WTC11 (cell line): ENCODE data around the gene ACTN1. TPM values are rescaled to one million over a fixed set of nuclear protein-coding genes. Genes with fewer than 3 reads are reported as not detected.

Experiments
- ATAC-seq: fragments of 200-7000 bp; cut with Tn5 transposase; 2 replicates; pipeline ENCODE4 v1.10.0; 2021; ENCODE audit warnings: mild to moderate bottlenecking, moderate library complexity
- CTCF ChIA-PET: fragments of 300-600 bp; sonication (Branson Sonifier 250); formaldehyde crosslinking; loops from one replicate; lab custom pipeline; 2021; ENCODE audit warnings: antibody characterized with exemption; lab: Charles Lee
- POLR2A ChIA-PET: fragments of 350-600 bp; sonication (Branson Sonifier 250); formaldehyde crosslinking; loops from one replicate; lab custom pipeline; 2021; ENCODE audit warnings: antibody characterized with exemption; lab: Charles Lee
- DNase-seq: peaks from one replicate; pipeline ENCODE4 v3.0.0; 2021; ENCODE audit warnings: low spot score
- H3K27ac Mint-ChIP-seq: 2 replicates; pipeline ENCODE4 v1.8.0; 2021; ENCODE audit warnings: mixed read lengths
- H3K27me3 Mint-ChIP-seq: 2 replicates; pipeline ENCODE4 v1.8.0; 2021; ENCODE audit warnings: low read depth, mild to moderate bottlenecking, moderate library complexity, mixed read lengths
- H3K36me3 Mint-ChIP-seq: 2 replicates; pipeline ENCODE4 v1.8.0; 2021; ENCODE audit warnings: mixed read lengths
- H3K4me1 Mint-ChIP-seq: 2 replicates; pipeline ENCODE4 v1.8.0; 2022; ENCODE audit warnings: mixed read lengths
- H3K4me3 Mint-ChIP-seq: 2 replicates; pipeline ENCODE4 v1.8.0; 2021; ENCODE audit warnings: mild to moderate bottlenecking, moderate library complexity, mixed read lengths
- H3K9me3 Mint-ChIP-seq: 2 replicates; pipeline ENCODE4 v1.8.0; 2021; ENCODE audit warnings: mixed read lengths
- ATF1 ChIP-seq: sonication (generic); formaldehyde crosslinking; IDR thresholded peaks from 2 replicates; pipeline ENCODE4 v1.8.1; 2023; ENCODE audit warnings: mild to moderate bottlenecking, moderate library complexity, missing genetic modification reagents
- CREB1 ChIP-seq: sonication (generic); formaldehyde crosslinking; IDR thresholded peaks from 2 replicates; pipeline ENCODE4 v1.8.0; 2023; ENCODE audit warnings: mild to moderate bottlenecking, missing genetic modification reagents
- CREM ChIP-seq: sonication (generic); formaldehyde crosslinking; IDR thresholded peaks from 2 replicates; pipeline ENCODE4 v1.8.1; 2022; ENCODE audit warnings: mild to moderate bottlenecking, missing genetic modification reagents, moderate library complexity
- JAZF1 ChIP-seq: fragments of 250-450 bp; sonication (Bioruptor Pico); IDR thresholded peaks from 2 replicates; pipeline ENCODE4 v1.9.0; 2021; ENCODE audit warnings: moderate library complexity, mild to moderate bottlenecking, inconsistent platforms
- KAT7 ChIP-seq: sonication (generic); formaldehyde crosslinking; IDR thresholded peaks from 2 replicates; pipeline ENCODE4 v1.8.1; 2023; ENCODE audit warnings: missing genetic modification reagents, mild to moderate bottlenecking, borderline replicate concordance
- NFE2L1 ChIP-seq: sonication (generic); formaldehyde crosslinking; IDR thresholded peaks from 2 replicates; pipeline ENCODE4 v1.8.1; 2023; ENCODE audit warnings: missing genetic modification reagents
- ZBTB21 ChIP-seq: sonication (generic); formaldehyde crosslinking; IDR thresholded peaks from 2 replicates; pipeline ENCODE4 v1.8.1; 2023; ENCODE audit warnings: mild to moderate bottlenecking, missing genetic modification reagents, borderline replicate concordance
- ZNF263 ChIP-seq: sonication (generic); formaldehyde crosslinking; IDR thresholded peaks from 2 replicates; pipeline ENCODE4 v1.8.1; 2022; ENCODE audit warnings: low read depth, mild to moderate bottlenecking, moderate library complexity, missing genetic modification reagents
- ZNF423 ChIP-seq: fragments of 250-450 bp; sonication (Bioruptor Pico); IDR thresholded peaks from 2 replicates; pipeline ENCODE4 v2.1.2; 2022; ENCODE audit warnings: mild to moderate bottlenecking, moderate library complexity
- total RNA-seq: library from RNA; stranded (reverse); gene quantifications from 3 replicates; pipeline ENCODE4 v1.2.3, GENCODE V29; 2021
- TF ChIP-seq, protein P1 (sequence below): sonication (generic); formaldehyde crosslinking; IDR thresholded peaks from 2 replicates; pipeline ENCODE4 v1.8.0; 2023; ENCODE audit warnings: missing genetic modification reagents, mild to moderate bottlenecking, borderline replicate concordance
- TF ChIP-seq, protein P2 (sequence below): sonication (generic); formaldehyde crosslinking; IDR thresholded peaks from 2 replicates; pipeline ENCODE4 v1.8.0; 2023; ENCODE audit warnings: missing genetic modification reagents
- TF ChIP-seq, protein P3 (sequence below): sonication (generic); formaldehyde crosslinking; IDR thresholded peaks from 2 replicates; pipeline ENCODE4 v1.8.1; 2023; ENCODE audit warnings: mild to moderate bottlenecking, moderate library complexity, missing genetic modification reagents
- TF ChIP-seq, protein P4 (sequence below): fragments of 250-450 bp; sonication (Bioruptor Pico); IDR thresholded peaks from 2 replicates; pipeline ENCODE4 v1.9.0; 2021; ENCODE audit warnings: moderate library complexity, mild to moderate bottlenecking, inconsistent platforms, borderline replicate concordance
- TF ChIP-seq, protein P5 (sequence below): fragments of 250-450 bp; sonication (Bioruptor Pico); IDR thresholded peaks from 2 replicates; pipeline ENCODE4 v1.9.0; 2021; ENCODE audit warnings: mild to moderate bottlenecking

Gene ACTN1
- total RNA-seq, 1 experiment from 2014 or later: 196 TPM

DNA sequence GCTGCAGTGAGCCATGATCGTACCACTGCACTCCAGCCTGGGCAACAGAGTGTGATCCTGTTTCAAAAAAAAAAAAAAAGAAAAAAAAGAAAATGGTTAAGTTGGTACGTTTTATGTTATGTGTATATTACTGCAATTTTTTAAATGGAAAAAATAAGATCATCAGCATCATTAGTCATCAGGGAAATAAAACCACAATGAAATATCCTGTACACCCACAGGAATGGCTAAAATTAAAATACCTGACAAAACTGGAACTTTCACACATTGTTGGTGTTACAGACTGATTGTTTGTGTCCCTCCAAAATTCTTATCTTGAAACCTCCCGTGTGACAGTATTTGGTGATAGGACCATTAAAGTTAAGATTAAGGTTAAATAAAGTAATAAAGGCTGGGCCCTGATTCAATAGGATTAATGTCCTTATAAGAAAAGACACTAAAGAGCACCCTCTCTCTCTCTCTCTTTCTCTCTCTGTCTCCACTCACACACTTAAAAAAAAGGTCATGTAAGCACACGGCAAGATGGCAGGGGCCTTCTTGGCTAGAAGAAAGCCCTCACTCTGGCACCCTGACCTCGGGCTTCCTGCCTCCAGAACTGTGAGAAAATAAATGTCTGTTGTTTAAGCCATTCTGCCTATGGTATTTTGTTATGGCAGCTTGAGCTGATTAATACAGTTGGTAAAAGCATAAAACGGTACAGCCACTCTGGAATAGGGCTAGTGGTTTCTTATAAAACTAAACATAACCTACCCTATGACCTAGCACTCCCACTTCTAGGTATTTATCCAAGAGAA lies 137.9 kb downstream of the ACTN1 start:
- TF ChIP-seq CREB1 (no peak), ZBTB21 (CRISPR knock-in tag) (no peak), JAZF1 (CRISPR knock-in tag) (no peak), KAT7 (no peak), ZNF263 (CRISPR knock-in tag) (no peak)
- TF ChIP-seq, protein P1, sequence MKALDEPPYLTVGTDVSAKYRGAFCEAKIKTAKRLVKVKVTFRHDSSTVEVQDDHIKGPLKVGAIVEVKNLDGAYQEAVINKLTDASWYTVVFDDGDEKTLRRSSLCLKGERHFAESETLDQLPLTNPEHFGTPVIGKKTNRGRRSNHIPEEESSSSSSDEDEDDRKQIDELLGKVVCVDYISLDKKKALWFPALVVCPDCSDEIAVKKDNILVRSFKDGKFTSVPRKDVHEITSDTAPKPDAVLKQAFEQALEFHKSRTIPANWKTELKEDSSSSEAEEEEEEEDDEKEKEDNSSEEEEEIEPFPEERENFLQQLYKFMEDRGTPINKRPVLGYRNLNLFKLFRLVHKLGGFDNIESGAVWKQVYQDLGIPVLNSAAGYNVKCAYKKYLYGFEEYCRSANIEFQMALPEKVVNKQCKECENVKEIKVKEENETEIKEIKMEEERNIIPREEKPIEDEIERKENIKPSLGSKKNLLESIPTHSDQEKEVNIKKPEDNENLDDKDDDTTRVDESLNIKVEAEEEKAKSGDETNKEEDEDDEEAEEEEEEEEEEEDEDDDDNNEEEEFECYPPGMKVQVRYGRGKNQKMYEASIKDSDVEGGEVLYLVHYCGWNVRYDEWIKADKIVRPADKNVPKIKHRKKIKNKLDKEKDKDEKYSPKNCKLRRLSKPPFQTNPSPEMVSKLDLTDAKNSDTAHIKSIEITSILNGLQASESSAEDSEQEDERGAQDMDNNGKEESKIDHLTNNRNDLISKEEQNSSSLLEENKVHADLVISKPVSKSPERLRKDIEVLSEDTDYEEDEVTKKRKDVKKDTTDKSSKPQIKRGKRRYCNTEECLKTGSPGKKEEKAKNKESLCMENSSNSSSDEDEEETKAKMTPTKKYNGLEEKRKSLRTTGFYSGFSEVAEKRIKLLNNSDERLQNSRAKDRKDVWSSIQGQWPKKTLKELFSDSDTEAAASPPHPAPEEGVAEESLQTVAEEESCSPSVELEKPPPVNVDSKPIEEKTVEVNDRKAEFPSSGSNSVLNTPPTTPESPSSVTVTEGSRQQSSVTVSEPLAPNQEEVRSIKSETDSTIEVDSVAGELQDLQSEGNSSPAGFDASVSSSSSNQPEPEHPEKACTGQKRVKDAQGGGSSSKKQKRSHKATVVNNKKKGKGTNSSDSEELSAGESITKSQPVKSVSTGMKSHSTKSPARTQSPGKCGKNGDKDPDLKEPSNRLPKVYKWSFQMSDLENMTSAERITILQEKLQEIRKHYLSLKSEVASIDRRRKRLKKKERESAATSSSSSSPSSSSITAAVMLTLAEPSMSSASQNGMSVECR (CRISPR knock-in tag): no peak
- TF ChIP-seq, all 79 proteins: peak for 0
- Mint-ChIP-seq H3K27me3 (no peaks in the 10 kb centered on the region; the same call in 1 of the 2 replicates), H3K4me1 (peaks cover 8% of the 10 kb centered on the region), H3K36me3 (peaks cover 11% of the 10 kb centered on the region), H3K9me3 (peaks cover 27% of the 10 kb centered on the region), H3K27ac (no peak overlapping the region), H3K4me3 (no peak overlapping the region)
- DNase-seq (no peak), ATAC-seq (no peak)
- ChIA-PET POLR2A (no interaction called here), CTCF (no interaction called here)

DNA sequence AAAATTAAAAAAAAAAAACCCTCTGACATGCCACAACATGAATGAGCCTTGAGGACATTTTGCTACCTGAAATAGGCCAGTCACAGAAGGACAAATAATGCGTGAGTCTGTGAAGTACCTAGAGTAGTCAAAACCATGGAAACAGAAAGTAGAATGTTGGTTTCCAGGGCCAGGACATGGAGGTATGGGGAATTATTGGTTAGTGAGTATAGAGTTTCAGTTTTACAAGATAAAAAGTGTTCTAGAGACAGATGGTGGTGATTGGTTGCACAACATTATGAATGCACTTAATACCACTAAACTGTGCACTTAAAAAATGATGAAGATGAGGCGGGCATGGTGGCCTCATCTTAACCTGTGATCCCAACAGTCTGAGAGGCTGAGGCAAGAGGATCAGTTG lies 138.6 kb downstream of the ACTN1 start:
- Mint-ChIP-seq H3K27ac (no peak overlapping the region), H3K27me3 (no peaks in the 10 kb centered on the region; the same call in 1 of the 2 replicates)
- TF ChIP-seq ZNF423 (CRISPR knock-in tag): no peak
- TF ChIP-seq, all 79 proteins: peak for 0
- DNase-seq (no peak), ATAC-seq (no peak)
- peaks cover 15% of the 10 kb centered on the region for H3K36me3 Mint-ChIP-seq
- H3K9me3 Mint-ChIP-seq: peaks cover 34% of the 10 kb centered on the region
- ChIA-PET POLR2A (no interaction called here), CTCF (no interaction called here)
- peaks cover 8% of the 10 kb centered on the region for H3K4me1 Mint-ChIP-seq
- H3K4me3 Mint-ChIP-seq: no peak overlapping the region

DNA sequence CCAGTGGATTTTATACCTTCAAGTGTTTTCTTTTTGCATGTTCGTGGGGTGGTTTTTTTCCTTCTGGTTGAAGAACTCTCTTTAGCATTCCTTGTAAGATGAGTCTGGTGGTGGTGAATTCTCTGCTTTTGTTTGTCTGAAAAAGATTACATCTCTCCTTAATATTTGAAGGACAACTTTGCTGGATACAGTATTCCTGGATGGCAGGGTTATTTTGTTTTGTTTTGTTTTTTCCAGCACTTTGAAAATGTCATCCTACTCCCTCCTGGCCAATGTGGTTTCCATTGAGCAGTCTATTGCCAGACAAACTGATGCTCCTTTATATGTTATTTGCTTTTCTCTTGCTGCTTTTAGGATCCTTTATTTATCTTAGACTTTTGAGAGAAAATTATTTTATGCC lies 143.0 kb downstream of the ACTN1 start:
- no peaks in the 10 kb centered on the region for H3K4me1 Mint-ChIP-seq
- ATAC-seq (no peak), DNase-seq (no peak)
- POLR2A ChIA-PET: no interaction called here
- CTCF ChIA-PET: no interaction called here
- peaks cover 39% of the 10 kb centered on the region for H3K9me3 Mint-ChIP-seq
- no peak overlapping the region for H3K27ac Mint-ChIP-seq
- TF ChIP-seq, protein P2, sequence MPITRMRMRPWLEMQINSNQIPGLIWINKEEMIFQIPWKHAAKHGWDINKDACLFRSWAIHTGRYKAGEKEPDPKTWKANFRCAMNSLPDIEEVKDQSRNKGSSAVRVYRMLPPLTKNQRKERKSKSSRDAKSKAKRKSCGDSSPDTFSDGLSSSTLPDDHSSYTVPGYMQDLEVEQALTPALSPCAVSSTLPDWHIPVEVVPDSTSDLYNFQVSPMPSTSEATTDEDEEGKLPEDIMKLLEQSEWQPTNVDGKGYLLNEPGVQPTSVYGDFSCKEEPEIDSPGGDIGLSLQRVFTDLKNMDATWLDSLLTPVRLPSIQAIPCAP: no peak
- TF ChIP-seq ZNF263 (CRISPR knock-in tag): no peak
- TF ChIP-seq ATF1 (CRISPR knock-in tag): no peak
- TF ChIP-seq NFE2L1 (CRISPR knock-in tag): no peak
- TF ChIP-seq, protein P3, sequence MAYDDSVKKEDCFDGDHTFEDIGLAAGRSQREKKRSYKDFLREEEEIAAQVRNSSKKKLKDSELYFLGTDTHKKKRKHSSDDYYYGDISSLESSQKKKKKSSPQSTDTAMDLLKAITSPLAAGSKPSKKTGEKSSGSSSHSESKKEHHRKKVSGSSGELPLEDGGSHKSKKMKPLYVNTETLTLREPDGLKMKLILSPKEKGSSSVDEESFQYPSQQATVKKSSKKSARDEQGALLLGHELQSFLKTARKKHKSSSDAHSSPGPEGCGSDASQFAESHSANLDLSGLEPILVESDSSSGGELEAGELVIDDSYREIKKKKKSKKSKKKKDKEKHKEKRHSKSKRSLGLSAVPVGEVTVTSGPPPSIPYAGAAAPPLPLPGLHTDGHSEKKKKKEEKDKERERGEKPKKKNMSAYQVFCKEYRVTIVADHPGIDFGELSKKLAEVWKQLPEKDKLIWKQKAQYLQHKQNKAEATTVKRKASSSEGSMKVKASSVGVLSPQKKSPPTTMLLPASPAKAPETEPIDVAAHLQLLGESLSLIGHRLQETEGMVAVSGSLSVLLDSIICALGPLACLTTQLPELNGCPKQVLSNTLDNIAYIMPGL (CRISPR knock-in tag): no peak
- TF ChIP-seq, protein P4, sequence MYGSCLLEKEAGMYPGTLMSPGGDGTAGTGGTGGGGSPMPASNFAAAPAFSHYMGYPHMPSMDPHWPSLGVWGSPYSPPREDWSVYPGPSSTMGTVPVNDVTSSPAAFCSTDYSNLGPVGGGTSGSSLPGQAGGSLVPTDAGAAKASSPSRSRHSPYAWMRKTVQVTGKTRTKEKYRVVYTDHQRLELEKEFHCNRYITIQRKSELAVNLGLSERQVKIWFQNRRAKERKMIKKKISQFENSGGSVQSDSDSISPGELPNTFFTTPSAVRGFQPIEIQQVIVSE (CRISPR knock-in tag): no peak
- TF ChIP-seq CREM (CRISPR knock-in tag): no peak
- TF ChIP-seq, protein P5, sequence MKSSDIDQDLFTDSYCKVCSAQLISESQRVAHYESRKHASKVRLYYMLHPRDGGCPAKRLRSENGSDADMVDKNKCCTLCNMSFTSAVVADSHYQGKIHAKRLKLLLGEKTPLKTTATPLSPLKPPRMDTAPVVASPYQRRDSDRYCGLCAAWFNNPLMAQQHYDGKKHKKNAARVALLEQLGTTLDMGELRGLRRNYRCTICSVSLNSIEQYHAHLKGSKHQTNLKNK: no peak
- no peak overlapping the region for H3K4me3 Mint-ChIP-seq
- H3K36me3 Mint-ChIP-seq: peaks cover 15% of the 10 kb centered on the region
- H3K27me3 Mint-ChIP-seq: no peaks in the 10 kb centered on the region; the same call in 1 of the 2 replicates
